Measurements from ENCODE around the gene ROR2.

DNA sequence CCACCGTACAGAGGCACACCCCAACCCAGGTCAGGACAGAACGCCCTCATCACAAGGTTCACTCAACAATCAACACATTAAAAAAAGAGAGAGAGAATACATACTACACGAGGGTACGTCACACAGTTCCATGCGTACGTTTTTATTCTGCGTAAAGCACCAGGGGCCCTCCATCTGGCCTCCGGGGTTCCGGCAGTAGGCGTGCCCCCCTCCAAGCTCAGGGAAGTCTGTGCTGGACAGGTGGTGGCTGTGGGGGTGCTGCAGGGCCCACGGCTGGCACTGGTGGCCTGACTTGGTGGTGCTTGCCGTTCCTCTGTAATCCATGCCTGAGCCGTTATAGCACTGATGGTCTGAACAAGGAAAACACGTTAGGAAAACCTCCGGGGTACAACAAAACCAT, 219.2 kb downstream of the ROR2 start:
- TF ChIP-seq POLR2A (IDR thresholded peaks at IDR 0.05): no peak
- TF ChIP-seq, protein P1, sequence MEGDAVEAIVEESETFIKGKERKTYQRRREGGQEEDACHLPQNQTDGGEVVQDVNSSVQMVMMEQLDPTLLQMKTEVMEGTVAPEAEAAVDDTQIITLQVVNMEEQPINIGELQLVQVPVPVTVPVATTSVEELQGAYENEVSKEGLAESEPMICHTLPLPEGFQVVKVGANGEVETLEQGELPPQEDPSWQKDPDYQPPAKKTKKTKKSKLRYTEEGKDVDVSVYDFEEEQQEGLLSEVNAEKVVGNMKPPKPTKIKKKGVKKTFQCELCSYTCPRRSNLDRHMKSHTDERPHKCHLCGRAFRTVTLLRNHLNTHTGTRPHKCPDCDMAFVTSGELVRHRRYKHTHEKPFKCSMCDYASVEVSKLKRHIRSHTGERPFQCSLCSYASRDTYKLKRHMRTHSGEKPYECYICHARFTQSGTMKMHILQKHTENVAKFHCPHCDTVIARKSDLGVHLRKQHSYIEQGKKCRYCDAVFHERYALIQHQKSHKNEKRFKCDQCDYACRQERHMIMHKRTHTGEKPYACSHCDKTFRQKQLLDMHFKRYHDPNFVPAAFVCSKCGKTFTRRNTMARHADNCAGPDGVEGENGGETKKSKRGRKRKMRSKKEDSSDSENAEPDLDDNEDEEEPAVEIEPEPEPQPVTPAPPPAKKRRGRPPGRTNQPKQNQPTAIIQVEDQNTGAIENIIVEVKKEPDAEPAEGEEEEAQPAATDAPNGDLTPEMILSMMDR (IDR thresholded peaks at IDR 0.05): no peak
